ENCODE data around the gene LIN37. TPM values are rescaled to one million over a fixed set of nuclear protein-coding genes. Genes with fewer than 3 reads are reported as not detected.

Gene LIN37
- polyA plus RNA-seq, 12 donors, result 5.3 to 11.3 (median 9.5) TPM; not detected in 2

DNA sequence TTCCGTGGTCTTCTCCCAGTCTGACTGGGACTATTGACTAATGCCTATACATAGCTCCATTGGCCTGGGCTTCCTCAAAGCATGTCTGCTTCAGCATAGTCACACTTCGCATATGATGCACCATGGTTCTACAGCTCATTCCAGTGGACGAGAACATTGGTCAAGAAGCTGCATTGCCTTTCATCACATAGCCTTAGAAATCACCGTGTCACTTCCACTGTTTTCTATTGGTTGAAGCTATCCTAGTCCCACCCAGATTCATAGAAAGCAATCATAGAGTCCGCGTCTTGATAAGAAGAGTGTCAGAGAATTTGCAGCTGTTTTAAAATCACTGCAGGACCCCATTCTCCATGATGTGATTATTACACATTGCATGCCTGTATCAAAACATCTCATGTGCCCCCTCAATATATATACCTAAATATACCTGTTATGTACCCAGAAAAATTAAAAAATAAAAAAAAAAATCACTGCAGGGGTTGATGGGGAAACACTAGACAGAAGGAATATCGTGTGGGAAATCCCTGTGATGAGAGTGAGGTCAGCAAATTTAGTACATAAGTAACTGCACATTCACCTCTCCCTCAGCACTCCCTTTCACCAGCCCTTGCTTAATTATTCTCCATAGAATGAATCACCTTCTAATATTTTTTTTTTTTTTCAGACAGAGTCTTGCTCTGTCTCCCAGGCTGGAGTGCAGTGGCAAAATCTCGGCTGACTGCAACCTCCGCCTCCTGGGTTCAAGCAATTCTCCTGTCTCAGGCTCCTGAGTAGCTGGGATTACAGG, 24.8 kb downstream of the LIN37 start:
- no peak for DNase-seq

DNA sequence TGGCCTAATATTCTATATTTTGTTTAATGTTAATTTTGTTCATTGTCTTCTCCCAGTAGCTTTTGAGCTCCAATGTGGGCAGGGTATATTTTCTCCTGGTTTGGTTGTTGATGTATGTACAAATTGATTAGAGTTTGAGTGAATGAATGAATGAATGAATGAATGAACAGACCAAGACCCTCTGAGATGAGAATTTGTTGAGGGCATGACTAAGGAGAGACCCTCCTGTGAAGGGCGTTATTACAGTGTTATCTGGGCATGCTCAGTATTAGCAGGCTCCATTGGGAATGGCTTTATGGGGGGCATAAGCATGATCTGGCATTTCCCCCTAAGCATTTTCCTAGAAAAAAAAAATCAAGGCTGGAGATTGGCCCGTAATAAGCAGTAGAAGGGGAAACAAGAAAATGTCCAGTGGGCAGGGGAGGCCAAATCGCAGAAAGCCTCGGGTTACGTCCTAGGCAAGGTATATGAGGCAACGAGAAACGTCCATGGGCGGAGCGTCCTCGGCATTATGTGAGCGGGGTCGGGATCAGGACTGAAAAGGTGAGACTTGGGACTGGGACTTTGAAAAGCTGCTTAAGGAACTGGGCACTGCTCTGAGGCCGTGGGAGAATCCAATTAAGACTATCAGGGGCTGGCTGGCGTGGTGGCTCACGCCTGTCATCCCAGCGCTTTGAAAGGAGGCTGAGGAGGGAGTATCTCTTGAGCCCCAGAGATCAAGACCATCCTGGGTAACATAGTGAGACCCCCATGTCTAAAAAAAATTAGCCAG, 26.1 kb downstream of the LIN37 start:
- no peak for DNase-seq

DNA sequence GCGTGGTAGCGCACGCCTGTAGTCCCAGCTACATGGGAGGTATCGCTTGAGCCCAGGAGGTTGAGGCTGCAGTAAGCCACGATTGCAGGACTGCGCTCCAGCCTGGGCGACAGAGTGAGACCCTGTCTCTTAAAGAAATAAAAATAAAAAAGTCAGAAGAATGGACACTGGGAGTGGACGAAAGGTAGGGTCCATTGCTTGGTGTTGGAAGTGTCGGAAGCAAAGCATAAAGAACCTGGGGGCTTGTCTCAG, 26.6 kb downstream of the LIN37 start:
- DNase-seq, result no peak

DNA sequence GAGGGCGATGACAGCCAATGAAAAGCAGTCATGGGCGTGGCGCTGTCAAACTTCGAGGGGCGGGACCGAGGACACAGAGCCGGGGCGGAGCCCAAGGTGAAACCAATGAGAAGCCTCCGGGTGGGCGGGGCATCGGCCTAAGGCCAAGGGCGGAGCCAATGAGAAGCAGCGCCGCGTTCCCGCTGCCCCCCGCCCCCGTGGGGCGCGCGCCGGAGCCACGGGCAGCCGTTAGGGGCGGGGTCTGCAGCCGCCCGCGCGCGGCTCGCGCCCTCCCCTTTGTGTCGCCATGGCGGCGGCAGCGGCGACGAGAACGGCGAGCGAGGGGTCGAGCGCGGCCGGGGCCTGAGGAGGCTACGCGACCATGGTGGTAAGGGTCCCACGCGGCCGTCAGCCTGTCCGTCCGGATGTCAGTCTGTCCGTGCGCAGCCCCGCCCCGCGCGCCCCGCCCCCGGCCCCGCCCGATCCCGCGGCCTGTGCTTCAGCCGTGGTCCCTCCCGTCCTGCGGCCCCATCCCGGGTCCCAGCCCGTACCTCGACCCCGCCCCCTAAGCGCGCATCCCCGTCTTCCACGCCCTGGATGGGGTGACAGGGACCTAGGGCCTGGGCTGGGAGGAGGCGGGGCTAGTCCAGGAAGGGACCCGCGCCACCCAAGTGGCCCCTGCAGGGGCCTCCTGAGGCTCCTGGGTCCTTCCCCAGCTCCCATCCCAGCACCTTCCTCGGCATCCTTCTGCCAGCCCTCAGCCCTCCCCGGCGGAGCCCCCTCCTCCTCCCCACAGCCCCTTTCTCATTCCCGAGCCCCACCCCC, 27.1 kb downstream of the LIN37 start, which contains the start of gene ARHGAP33:
TSS of gene ARHGAP33 (plus strand) at position 267 of the 804 bp plus-strand sequence. CDS start at position 362, 95 bp downstream.
- peak; percentile 98 for DNase-seq

DNA sequence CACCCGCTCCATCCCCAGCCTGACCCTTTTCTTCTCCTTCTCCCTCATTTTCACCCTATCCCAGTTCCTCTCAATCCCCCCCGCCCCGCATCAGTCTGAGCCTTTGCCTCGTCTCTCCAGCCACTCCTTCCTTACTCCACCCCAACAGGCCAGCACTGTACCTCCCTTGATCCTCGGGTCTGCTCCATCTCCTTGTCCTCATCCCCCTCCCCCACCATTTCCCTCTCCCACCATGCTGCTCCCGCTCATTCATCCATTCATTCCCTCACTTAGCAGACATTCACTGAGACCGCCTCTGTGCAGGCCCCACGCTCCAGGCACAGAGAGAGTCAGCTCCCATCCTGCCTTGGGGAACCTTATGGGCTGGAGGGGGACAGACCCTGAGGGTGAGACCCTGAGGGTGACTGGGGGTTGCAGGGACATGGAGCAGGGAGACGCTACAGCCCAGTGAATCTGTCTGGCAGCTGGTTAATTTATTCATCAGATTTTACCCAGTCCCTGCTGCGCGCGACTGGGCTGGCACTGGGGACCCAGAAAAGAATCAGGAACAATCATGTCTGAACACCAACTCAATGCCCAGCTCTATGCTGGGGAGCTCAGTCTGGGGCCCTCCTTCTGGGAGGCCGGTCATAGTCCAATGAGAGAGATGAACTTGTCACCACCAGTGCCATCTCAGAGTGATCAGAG, 27.9 kb downstream of the LIN37 start:
- DNase-seq, result no peak

DNA sequence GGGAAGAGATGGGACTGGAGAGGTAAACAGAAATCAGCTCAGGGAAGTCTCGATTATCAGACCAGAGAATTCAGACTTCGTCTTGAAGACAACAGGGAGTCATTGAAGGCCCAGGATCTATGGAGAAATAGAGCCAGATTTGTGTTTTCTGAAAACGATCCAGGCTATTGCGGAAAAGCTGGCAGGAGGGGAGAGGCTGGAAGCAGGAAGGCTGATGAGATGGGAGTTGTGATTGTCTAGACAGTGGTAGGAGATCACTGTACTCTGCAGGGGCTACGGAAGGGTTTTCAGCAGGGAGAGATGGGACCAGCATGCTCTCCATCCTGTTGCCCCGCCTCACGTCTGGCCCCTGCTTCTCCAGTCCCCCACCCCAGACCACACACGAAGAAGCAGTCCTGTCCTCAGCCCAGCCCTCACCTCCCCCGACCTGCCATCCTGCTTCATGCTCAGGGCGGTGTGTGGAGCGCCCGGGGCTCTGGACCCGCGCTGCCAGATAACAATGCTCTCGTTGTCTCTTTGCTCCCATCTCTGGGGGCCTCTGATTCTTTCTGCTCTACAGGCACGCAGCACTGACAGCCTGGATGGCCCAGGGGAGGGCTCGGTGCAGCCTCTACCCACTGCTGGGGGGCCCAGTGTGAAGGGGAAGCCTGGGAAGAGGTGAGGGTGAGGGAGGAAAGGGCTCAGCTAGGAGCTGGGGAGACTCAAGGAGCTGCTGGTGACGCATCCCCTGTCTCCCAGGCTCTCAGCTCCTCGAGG, 28.9 kb downstream of the LIN37 start:
- DNase-seq, result no peak

DNA sequence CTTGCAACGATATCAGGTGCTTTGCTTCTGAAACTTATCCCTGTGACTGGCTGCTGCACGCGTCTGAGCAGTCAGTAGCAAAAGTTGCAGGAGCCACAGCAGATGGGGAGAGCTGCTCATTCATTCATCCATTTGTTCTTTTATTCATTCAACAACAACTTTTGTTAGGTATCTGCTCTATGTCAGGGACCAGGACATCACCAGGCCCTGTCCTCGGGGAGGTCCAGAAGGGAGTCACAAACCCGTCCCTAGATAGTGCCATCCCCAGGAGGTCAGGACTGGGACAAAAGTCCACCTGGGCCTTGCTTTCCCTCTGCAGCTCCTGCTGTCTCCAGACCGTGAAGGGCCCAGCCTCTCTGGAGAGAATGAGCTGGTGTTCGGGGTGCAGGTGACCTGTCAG, 29.6 kb downstream of the LIN37 start:
- DNase-seq, result no peak

DNA sequence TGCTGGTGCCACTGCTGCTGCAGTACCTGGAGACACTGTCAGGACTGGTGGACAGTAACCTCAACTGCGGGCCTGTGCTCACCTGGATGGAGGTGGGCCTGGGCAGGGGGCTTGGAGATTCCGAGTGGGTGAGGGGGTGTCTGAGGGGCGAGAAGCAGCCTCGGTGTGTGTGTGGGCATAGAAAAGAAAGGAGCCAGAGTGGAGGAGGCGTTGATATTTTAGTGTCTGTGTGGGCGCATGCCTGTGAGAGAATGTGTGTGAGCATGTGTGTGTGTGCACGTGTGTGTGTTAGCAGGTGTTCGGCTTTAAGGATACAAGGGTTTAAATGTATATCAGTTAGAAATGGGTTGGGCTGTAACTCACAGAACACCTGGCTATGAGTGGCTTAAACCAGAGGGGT, 30.7 kb downstream of the LIN37 start:
- DNase-seq, result no peak

DNA sequence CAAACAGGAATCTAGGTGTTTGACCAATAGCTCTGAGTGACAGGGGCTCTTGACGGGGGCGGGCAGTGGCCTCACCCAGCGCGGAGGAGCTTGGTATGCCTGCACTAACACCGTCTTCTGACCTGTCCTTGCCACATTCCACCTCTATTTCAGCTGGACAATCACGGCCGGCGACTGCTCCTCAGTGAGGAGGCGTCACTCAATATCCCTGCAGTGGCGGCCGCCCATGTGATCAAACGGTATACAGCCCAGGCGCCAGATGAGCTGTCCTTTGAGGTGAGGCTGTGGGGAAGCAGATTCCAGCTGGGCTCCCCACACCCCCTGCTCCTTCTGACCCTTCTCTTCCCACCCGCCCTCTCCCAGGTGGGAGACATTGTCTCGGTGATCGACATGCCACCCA, 31.7 kb downstream of the LIN37 start:
- no peak for DNase-seq

DNA sequence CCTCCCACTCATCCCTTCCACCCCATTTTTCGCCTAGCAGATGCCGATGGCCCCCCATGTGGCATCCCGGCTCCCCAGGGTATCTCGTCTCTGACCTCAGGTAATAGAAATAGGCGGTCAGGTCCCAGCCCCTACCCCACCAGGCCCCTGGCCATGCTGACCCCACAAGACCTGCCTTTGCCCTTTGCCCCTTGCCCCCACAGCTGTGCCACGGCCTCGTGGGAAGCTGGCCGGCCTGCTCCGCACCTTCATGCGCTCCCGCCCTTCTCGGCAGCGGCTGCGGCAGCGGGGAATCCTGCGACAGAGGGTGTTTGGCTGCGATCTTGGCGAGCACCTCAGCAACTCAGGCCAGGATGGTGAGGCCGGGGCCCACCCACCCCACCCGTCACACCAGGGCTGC, 32.3 kb downstream of the LIN37 start:
- DNase-seq, result no peak

DNA sequence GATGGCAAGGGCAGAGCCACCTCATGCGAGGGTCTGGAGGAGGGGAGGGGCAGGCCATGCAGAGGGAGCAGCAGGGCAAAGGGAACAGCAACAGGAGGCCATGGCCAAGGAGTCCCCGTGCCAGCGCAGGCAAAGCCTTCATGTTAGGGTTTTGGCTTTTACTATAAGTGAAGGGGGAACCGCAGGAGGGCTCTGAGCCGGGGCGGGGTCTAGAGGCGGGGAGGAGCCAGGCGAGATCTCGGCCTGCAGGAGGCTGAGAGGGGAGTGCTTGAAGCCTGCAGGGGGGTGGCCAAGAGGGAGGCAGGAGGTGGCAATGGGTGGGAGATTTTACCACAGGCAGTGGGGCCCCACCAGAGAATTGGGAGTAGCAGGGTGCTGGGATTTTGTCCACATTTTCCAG, 33.3 kb downstream of the LIN37 start:
- DNase-seq, result no peak

DNA sequence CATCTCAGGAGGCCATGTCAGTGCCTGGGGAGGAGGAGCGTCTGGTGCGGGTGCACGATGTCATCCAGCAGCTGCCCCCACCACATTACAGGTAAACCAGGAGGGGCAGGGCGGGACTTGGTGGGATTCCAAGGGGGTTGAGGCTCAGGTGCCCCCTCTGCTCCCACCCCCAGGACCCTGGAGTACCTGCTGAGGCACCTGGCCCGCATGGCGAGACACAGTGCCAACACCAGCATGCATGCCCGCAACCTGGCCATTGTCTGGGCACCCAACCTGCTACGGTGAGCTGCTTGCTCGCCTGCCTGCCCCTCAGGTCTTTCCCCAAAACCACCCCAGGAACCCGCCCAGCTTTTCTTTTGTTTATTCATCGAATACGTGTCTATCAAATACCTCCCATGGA, 34.2 kb downstream of the LIN37 start:
- DNase-seq, result no peak

DNA sequence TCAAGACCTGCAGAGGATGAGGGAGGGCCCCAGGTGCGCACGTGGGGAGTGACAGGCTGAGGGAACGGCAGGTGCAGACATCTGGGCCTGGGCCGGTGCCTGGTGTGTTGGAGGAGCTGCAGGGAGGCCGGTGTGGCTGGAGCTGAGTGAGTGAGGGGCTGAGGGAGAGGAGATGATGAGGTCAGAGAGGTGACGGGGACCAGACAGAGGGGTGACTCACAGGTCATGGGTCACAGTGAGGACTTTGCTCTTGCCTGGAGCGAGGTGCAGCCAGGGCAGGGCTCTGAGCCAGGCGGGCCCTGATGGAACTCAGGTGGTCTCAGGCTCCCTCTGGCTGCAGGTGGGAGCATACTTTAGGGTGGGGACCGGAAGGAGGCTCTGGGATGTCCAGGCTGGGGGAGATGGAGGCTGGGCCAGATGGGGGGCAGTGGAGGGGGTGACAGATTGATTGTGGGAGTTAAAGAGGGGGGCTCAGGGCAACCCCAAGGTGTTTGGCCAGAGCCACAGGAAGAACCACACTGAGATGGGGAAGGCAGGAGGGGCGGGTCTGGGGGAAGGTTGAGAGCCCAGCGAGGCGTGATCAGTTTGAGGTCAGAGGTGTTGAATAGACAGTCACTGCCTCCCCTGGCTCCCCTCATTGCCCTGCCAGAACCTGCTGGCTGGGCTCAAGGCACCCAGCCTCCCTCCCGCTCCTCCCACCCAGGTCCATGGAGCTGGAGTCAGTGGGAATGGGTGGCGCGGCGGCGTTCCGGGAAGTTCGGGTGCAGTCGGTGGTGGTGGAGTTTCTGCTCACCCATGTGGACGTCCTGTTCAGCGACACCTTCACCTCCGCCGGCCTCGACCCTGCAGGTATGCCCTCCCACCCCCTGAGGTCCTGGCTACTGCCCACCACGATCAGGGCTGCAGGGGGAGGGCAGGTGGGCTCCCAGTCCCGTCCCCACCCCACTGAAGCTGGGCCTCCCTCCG, 35.4 kb downstream of the LIN37 start:
- DNase-seq, result no peak

DNA sequence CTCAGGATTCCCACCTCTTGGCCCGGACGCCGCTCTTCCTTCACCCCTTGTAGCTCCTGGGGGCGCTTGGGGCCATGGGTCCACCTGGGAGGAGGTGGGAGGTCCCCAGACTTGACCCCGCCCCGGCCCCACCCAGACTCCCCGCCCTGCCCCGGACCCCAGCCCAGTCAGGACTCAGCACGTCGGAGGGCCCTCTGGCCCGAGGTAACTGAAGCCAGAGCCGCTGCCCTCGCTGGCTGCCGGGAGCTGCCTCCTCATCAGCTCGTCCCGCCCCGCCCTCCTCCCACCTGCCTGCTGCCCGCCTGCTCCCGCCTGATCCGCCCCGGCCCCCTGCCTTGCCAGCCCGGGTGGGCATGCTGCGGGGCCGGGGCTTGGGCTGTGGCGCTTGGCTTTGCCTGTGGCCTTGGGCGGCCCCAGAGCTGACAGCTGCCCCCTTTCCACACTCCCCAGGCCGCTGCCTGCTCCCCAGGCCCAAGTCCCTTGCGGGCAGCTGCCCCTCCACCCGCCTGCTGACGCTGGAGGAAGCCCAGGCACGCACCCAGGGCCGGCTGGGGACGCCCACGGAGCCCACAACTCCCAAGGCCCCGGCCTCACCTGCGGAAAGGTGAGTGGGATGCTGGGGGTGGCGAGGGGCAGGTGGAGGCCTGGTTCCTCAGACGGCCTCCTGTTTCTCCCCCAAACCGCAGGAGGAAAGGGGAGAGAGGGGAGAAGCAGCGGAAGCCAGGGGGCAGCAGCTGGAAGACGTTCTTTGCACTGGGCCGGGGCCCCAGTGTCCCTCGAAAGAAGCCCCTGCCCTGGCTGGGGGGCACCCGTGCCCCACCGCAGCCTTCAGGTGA, 36.3 kb downstream of the LIN37 start:
- no peak for DNase-seq

DNA sequence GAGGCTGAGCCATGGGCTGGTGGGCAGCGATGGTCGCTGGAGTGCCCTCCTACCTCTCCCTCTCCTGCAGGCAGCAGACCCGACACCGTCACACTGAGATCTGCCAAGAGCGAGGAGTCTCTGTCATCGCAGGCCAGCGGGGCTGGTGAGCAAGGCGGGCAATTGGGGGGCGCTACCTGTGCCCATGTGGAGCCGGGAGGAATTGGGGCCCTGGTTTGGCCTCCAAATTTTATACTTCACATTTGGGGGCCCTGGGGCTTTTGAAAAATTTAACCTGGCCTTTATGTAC, 36.9 kb downstream of the LIN37 start:
- no peak for DNase-seq

DNA sequence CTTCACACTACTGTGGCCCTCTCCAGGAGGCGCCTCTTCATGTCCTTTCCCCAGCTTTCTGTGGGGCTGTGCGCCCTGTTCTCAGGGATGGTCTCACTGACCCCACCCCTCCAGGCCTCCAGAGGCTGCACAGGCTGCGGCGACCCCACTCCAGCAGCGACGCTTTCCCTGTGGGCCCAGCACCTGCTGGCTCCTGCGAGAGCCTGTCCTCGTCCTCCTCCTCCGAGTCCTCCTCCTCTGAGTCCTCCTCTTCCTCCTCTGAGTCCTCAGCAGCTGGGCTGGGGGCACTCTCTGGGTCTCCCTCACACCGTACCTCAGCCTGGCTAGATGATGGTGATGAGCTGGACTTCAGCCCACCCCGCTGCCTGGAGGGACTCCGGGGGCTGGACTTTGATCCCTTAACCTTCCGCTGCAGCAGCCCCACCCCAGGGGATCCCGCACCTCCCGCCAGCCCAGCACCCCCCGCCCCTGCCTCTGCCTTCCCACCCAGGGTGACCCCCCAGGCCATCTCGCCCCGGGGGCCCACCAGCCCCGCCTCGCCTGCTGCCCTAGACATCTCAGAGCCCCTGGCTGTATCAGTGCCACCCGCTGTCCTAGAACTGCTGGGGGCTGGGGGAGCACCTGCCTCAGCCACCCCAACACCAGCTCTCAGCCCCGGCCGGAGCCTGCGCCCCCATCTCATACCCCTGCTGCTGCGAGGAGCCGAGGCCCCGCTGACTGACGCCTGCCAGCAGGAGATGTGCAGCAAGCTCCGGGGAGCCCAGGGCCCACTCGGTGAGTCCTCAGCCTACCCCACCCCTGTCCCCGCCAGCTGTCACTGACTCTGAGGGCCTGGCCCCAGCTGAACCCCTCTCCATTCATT, 38.2 kb downstream of the LIN37 start:
- DNase-seq, result no peak

DNA sequence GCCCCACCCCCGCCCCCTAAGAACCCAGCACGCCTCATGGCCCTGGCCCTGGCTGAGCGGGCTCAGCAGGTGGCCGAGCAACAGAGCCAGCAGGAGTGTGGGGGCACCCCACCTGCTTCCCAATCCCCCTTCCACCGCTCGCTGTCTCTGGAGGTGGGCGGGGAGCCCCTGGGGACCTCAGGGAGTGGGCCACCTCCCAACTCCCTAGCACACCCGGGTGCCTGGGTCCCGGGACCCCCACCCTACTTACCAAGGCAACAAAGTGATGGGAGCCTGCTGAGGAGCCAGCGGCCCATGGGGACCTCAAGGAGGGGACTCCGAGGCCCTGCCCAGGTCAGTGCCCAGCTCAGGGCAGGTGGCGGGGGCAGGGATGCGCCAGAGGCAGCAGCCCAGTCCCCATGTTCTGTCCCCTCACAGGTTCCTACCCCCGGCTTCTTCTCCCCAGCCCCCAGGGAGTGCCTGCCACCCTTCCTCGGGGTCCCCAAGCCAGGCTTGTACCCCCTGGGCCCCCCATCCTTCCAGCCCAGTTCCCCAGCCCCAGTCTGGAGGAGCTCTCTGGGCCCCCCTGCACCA, 38.9 kb downstream of the LIN37 start:
- no peak for DNase-seq

Measured in muscle of arm (tissue), 12 donors.